Testis (tissue), 3 donors: ENCODE measurements around the gene SLX9. TPM values are rescaled to one million over a fixed set of nuclear protein-coding genes. Genes with fewer than 3 reads are reported as not detected.

Experiments
- DNase-seq: peaks from one replicate; pipeline ENCODE4 v3.0.0-alpha.2; 2019
- H3K27ac ChIP-seq, 2 donors: fragments of 200-600 bp; sonication (generic); one replicate each; pipeline ENCODE4 v1.5.1; 2019
- H3K27me3 ChIP-seq: fragments of 200-600 bp; sonication (generic); one replicate; pipeline ENCODE4 v1.5.1; 2019
- H3K36me3 ChIP-seq: fragments of 200-600 bp; sonication (generic); one replicate; pipeline ENCODE4 v1.5.1; 2017; ENCODE audit warnings: low read depth; ENCODE audit errors: missing control alignments
- H3K4me1 ChIP-seq: fragments of 200-600 bp; sonication (generic); one replicate; pipeline ENCODE4 v1.5.1; 2019
- H3K4me3 ChIP-seq, 2 donors: fragments of 200-600 bp; sonication (generic); one replicate each; pipeline ENCODE4 v1.5.1; 2017 to 2019
- H3K9me3 ChIP-seq: fragments of 200-600 bp; sonication (generic); one replicate; pipeline ENCODE4 v1.5.1; 2017
- POLR2A ChIP-seq: fragments of 450-650 bp; IDR thresholded peaks from one replicate; pipeline ENCODE4 v1.6.1; 2017; ENCODE audit warnings: antibody characterized with exemption, mild to moderate bottlenecking, moderate library complexity
- WGBS, 2 donors: methylation state at CpG; one replicate each; pipeline ENCODE4 v1.1.5; 2018; 5-methylcytosine and 5-hydroxymethylcytosine counted together
- intact Hi-C: fragments of 100-400 bp; cut with DNase I; formaldehyde crosslinking; loops from one replicate; pipeline ENCODE4 v1.15.1; 2023; ENCODE audit warnings: low total_unique reads
- polyA plus RNA-seq: library from polyadenylated mRNA; stranded (reverse); fragments of 350-450 nt; fragmentation: Illumina TruSeq; extraction: RNeasy Lipid Tissue Mini Kit (QIAGEN cat#74804); gene quantifications from one replicate; pipeline ENCODE4 v1.2.3, GENCODE V29; 2014; ENCODE audit warnings: low read depth, low replicate concordance; ENCODE audit not compliant: insufficient read depth
- total RNA-seq, 2 donors: library from RNA; depleted of rRNA; stranded (reverse); fragments of >200 nt; gene quantifications; one replicate each; pipeline ENCODE4 v1.2.3, GENCODE V29; 2016
- TF ChIP-seq, protein P1 (sequence below), 3 experiments: fragments of 450-650 bp in 2 of 3; fragments of 200-600 bp in 1 of 3; sonication (generic) in 1 of 3; IDR thresholded peaks; one replicate each; pipeline ENCODE4 v1.5.1; 2016 to 2019; ENCODE audit warnings: antibody characterized with exemption in 3 of 3, mild to moderate bottlenecking in 2 of 3, moderate library complexity in 1 of 3

Gene SLX9
- total and polyA plus RNA-seq, 3 donors from 2014 or later: 30.8 to 46.2 (median 31.9) TPM

DNA sequence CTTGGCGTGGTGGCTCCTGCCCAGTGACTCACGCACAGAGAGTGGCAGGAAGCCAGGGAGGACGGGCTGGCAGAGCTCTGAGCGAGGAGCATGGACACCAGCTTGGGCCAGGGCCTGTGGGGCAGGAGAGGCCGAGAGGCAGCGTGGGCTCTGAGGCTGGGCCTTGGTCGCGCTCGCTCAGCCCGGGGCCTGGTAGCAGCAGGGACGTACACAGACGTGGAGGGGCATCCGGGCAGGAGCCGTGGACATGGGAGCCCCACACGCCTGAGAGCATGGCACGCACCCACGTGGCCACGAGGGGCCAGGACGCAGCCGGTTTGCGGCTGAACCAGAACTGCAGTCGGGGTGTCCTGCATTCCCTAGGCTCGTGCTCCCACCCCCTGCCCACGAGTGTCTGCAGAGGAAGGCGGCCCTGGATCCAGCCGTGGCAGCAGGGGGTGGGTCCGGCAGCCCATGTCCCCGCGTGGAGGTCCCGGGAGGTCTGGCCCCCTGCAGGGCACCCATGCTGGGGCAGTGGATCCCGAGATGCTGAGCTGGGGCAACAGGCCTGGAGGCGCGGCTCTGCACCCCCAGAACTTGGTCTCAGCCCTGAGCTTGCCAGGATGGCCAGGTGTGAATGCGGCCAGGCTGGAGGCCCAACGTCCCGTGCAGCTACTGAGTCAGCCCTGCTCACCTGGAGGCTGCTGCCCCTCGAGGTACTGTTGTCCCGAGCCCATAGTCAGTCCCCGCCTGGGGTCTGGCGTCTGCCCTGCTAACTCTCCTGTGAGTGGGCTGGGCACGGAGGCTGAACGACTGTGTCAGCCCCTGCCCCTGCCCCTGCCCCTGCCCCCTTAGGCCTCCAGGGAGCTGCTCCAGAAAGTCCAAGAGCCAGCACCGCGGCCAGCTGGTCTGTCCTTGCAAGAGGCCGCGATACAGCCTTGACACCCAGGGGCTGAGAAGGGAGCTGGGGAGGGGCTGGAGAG, 61.6 kb downstream of the SLX9 start:
- Histone ChIP-seq H3K36me3 (no peaks in the 10 kb centered on the region), H3K27ac (no peak overlapping the region), H3K4me1 (no peaks in the 10 kb centered on the region), H3K9me3 (no peaks in the 10 kb centered on the region), H3K4me3 (no peak overlapping the region), H3K27me3 (no peaks in the 10 kb centered on the region)
- 87% methylated on average over 40 of the region's 46 CpGs; no CpG with 5 or more reads in 1 of the 2 donors for WGBS, 2 donors
- intact Hi-C loops: no loop called here
- no peak for DNase-seq
- TF ChIP-seq, protein P1, sequence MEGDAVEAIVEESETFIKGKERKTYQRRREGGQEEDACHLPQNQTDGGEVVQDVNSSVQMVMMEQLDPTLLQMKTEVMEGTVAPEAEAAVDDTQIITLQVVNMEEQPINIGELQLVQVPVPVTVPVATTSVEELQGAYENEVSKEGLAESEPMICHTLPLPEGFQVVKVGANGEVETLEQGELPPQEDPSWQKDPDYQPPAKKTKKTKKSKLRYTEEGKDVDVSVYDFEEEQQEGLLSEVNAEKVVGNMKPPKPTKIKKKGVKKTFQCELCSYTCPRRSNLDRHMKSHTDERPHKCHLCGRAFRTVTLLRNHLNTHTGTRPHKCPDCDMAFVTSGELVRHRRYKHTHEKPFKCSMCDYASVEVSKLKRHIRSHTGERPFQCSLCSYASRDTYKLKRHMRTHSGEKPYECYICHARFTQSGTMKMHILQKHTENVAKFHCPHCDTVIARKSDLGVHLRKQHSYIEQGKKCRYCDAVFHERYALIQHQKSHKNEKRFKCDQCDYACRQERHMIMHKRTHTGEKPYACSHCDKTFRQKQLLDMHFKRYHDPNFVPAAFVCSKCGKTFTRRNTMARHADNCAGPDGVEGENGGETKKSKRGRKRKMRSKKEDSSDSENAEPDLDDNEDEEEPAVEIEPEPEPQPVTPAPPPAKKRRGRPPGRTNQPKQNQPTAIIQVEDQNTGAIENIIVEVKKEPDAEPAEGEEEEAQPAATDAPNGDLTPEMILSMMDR (IDR thresholded peaks at IDR 0.05): no peak
- TF ChIP-seq POLR2A: no peak

- Histone ChIP-seq H3K4me3 (no peak overlapping the region), H3K36me3 (no peaks in the 10 kb centered on the region), H3K27me3 (no peaks in the 10 kb centered on the region), H3K27ac (no peak overlapping the region), H3K4me1 (no peaks in the 10 kb centered on the region), H3K9me3 (no peaks in the 10 kb centered on the region)
- intact Hi-C loops: no loop called here
- DNase-seq: no peak
- TF ChIP-seq POLR2A: no peak
- TF ChIP-seq, protein P1 (IDR thresholded peaks at IDR 0.05): no peak
- WGBS, 2 donors: 84 to 89% methylated on average over 12 to 28 of the region's 28 CpGs
Observed at GRCh38 chr21:45002381-45003204, 62.8 kb downstream of the SLX9 start.

DNA sequence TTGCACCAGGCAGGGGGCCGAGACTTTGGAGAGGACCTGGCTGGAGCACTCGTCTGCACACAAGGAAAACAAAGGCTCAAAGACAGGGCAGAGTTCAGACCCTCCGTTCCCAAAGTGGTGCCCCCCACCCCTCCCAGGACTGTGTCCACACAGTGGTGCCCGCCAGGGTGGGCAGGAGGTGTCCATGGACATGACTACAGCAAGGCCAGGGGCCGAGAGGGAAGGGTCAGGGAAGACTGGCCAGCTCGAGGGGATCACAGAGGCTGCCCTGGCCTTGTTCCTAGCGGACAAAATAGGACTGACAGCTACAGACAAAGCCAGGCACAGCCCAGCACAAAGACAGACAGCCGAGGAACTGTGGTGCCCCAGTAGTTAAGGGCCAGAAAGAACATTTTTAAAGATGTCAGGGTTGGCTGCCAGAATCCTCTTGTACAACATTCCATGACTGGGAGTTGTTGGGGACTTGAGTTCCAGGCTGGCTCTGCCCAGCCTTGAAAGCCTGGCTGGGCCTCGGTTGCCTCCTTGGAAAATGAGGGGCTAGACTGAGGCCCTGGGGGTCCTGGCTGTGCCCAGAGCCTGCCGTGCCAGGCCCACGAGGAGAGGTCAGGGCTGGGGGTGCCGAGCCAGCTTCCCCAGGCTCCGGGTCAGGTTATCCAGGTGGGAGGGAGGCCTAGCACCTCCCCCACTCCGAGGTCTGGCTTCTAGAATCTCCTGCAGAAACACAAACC, 63.7 kb downstream of the SLX9 start:
- H3K9me3 ChIP-seq: no peaks in the 10 kb centered on the region
- H3K27ac ChIP-seq: no peak overlapping the region
- intact Hi-C loops: no loop called here
- no peak overlapping the region for H3K4me3 ChIP-seq
- no peaks in the 10 kb centered on the region for H3K4me1 ChIP-seq
- no peak for DNase-seq
- WGBS, 2 donors: 86 to 91% methylated on average over 6 to 14 of the region's 14 CpGs
- H3K27me3 ChIP-seq: no peaks in the 10 kb centered on the region
- TF ChIP-seq, protein P1 (IDR thresholded peaks at IDR 0.05): no peak
- no peak for TF ChIP-seq POLR2A
- no peaks in the 10 kb centered on the region for H3K36me3 ChIP-seq

DNA sequence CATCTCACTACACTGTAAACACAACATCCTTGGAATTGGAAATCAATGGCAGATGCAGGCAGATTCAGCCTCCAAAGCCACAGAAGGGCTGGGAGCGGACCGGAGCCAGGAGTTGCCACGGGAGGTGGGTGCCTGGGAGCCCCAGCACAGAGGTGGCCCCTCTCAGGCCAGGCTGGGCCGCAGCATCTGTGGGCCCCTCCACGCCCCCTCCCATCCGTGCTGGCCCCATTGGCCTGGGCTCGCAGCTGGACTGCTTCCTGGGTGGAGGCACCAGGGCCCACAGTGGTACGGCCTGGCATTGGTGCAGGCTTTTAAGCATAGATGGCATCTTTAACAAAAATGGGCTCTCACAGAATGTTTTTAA, 64.2 kb downstream of the SLX9 start:
- intact Hi-C loops: no loop called here
- Histone ChIP-seq H3K27me3 (no peaks in the 10 kb centered on the region), H3K36me3 (no peaks in the 10 kb centered on the region), H3K4me3 (no peak overlapping the region), H3K27ac (no peak overlapping the region), H3K9me3 (no peaks in the 10 kb centered on the region), H3K4me1 (no peaks in the 10 kb centered on the region)
- 93 to 100% methylated on average over 3 to 8 of the region's 8 CpGs for WGBS, 2 donors
- DNase-seq: no peak
- TF ChIP-seq POLR2A: no peak
- TF ChIP-seq, protein P1 (IDR thresholded peaks at IDR 0.05): no peak
